ENCODE measurements around the gene RAB20. TPM values are rescaled to one million over a fixed set of nuclear protein-coding genes. Genes with fewer than 3 reads are reported as not detected.
"Not testable (repeated sequence)": the region's sequence is repeated elsewhere in the genome, so short reads cannot be mapped to it uniquely, and the experiment has no call there.

The RAB20 gene, protein sequence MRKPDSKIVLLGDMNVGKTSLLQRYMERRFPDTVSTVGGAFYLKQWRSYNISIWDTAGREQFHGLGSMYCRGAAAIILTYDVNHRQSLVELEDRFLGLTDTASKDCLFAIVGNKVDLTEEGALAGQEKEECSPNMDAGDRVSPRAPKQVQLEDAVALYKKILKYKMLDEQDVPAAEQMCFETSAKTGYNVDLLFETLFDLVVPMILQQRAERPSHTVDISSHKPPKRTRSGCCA
- 1.9 and 2.2 TPM in 2 replicates for polyA plus RNA-seq (2011; rRNA removed)
- 0.78 and 1.2 TPM in 2 replicates for polyA minus RNA-seq (2011; rRNA and poly(A)+ RNA removed)

DNA sequence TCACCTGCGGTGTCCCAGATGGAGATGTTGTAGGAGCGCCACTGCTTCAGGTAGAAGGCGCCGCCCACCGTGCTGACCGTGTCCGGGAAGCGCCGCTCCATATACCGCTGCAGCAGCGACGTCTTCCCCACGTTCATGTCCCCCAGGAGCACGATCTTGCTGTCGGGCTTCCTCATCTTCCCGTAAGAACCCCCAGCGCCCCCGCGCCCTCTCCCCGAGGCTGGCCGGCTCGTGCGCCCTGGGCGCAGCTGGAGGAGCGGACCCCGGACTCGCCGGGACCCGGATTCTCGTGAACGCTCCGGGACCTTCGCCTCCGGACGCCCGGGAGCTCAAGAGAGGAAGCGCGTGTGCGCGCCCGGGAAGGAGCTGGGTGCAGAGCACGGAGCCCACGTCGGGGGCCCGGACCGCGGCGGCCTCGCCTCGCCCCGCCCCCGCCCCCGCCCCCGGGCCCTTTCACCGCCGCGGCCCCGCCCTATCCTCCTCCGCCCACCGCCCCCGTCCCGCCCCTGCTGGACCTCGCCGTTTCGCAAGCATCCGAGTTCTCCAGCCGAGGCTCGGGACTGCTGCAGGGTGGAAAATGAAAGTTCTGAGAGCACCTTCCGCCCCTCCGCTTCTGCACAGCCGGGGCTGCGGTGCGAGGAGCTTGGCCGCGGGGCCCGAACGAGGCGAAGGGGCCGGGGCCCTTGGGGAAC is at the start of gene RAB20:
TSS of gene RAB20 (minus strand) at position 379 of the 692 bp plus-strand sequence. CDS start at position 176, 203 bp downstream.
- H3K27ac ChIP-seq (ENCODE audit: low read depth, low read length), result peak within 1 kb of the TSS; percentile 39
- peaks cover 11% of the 10 kb centered on the region for H3K27me3 ChIP-seq (ENCODE audit: control insufficient read depth, insufficient read depth, low read length)
- ChIA-PET POLR2A (interaction anchor here (0.5 to 0.9 kb wide), 2 partner anchors 50 to 266 kb away, joined by 6 to 9 read pairs; no protein-coding TSS in a partner anchor), CTCF (interaction anchor here (0.6 kb wide), 1 partner anchor 1350 kb away, joined by 3 read pairs; no protein-coding TSS in a partner anchor)
- TF ChIP-seq, protein P1, sequence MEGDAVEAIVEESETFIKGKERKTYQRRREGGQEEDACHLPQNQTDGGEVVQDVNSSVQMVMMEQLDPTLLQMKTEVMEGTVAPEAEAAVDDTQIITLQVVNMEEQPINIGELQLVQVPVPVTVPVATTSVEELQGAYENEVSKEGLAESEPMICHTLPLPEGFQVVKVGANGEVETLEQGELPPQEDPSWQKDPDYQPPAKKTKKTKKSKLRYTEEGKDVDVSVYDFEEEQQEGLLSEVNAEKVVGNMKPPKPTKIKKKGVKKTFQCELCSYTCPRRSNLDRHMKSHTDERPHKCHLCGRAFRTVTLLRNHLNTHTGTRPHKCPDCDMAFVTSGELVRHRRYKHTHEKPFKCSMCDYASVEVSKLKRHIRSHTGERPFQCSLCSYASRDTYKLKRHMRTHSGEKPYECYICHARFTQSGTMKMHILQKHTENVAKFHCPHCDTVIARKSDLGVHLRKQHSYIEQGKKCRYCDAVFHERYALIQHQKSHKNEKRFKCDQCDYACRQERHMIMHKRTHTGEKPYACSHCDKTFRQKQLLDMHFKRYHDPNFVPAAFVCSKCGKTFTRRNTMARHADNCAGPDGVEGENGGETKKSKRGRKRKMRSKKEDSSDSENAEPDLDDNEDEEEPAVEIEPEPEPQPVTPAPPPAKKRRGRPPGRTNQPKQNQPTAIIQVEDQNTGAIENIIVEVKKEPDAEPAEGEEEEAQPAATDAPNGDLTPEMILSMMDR (IDR thresholded peaks at IDR 0.05; ENCODE audit: low read depth, low read length), result no peak
- H3K4me3 ChIP-seq (ENCODE audit: low read depth, low read length), result peak within 1 kb of the TSS; percentile 77
- peaks cover 12% of the 10 kb centered on the region for H3K9me3 ChIP-seq (ENCODE audit: control insufficient read depth, insufficient read depth, low read length)
- DNase-seq (ENCODE audit: low read depth, low spot score), result peak; percentile 44

DNA sequence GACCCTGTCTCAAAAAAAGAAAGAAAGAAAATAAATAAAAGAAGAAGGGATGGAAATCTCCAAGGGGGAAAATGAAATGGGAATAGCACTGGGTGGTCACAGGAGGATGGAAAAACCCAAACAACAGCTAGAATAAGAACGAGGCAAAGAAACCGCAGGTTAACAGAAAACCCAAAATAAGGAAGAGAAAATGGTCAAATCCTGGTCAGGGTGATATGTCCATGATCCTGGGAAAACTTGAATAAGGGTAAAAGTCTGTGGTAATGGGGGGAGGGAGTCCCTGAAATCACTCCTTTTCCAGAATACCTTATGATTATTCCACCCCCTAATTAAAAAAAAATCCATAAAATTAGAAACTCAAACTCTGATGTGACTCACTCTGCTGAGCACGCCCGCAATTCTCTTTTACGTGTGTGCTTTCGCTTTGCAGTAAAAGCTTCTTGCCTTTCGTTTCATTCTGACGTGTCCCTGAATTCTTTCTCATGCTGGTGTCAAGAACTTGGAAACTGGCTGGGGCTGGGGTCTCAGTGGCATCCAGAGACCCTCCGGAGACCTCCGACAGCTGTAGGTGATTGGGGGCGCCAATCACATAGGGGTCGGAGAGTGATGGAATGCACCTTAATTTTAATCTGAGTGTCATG is 49.6 kb upstream of the RAB20 start:
- Histone ChIP-seq H3K27me3 (ENCODE audit: control insufficient read depth, insufficient read depth, low read length) (peaks cover 4% of the 10 kb centered on the region), H3K9me3 (ENCODE audit: control insufficient read depth, insufficient read depth, low read length) (peaks cover 5% of the 10 kb centered on the region), H3K4me3 (ENCODE audit: low read depth, low read length) (no peak overlapping the region), H3K27ac (ENCODE audit: low read depth, low read length) (no peak overlapping the region)
- CTCF ChIA-PET, result no interaction called here
- TF ChIP-seq, protein P1 (IDR thresholded peaks at IDR 0.05; ENCODE audit: low read depth, low read length), result no peak
- no peak for DNase-seq (ENCODE audit: low read depth, low spot score)
- POLR2A ChIA-PET, result no interaction called here

DNA sequence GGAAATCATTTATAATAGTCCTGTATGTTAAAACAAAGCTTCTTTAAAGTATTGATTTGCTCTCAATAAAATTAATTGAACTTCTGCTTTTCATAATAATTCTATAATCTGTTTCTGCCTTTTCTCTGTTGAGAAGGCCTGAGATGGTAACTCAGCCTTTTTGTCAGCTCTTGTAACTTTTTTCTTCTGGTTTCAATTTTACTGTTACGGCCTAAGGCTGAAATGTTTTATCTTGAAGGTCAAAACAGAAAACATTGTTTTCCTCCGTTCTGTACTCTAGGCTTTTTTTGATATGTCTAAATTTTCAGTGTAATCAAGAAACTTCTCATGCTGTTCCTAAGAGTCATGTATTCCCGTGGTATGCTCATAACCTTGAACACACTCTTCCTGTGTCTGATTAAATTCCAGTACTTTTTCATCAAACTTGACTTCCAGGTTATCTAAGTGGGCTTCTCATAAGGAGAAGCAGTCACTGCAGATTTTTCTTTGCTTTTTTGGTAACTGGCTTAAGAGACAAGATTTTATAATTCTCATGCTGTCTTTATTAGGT is 46.2 kb upstream of the RAB20 start:
- ChIA-PET CTCF (no interaction called here), POLR2A (no interaction called here)
- H3K27ac ChIP-seq (ENCODE audit: low read depth, low read length), result no peak overlapping the region
- H3K9me3 ChIP-seq (ENCODE audit: control insufficient read depth, insufficient read depth, low read length), result no peaks in the 10 kb centered on the region
- no peak for DNase-seq (ENCODE audit: low read depth, low spot score)
- TF ChIP-seq, protein P1 (IDR thresholded peaks at IDR 0.05; ENCODE audit: low read depth, low read length), result no peak
- peaks cover 4% of the 10 kb centered on the region for H3K27me3 ChIP-seq (ENCODE audit: control insufficient read depth, insufficient read depth, low read length)
- no peak overlapping the region for H3K4me3 ChIP-seq (ENCODE audit: low read depth, low read length)

DNA sequence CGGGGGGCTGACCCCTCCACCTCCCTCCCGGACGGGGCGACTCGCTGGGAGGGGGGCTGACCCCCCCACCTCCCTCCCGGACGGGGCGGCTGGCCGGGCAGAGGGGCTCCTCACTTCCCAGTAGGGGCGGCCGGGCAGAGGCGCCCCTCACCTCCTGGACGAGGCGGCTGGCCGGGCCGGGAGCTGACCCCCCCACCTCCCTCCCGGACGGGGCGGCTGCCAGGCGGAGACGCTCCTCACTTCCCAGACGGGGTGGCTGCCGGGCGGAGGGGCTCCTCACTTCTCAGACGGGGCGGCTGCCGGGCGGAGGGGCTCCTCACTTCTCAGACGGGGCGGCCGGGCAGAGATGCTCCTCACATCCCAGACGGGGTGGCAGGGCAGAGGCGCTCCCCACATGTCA is 44.8 kb upstream of the RAB20 start:
- H3K27ac ChIP-seq (ENCODE audit: low read depth, low read length); H3K27me3 ChIP-seq (ENCODE audit: control insufficient read depth, insufficient read depth, low read length); POLR2A ChIA-PET; H3K9me3 ChIP-seq (ENCODE audit: control insufficient read depth, insufficient read depth, low read length); H3K4me3 ChIP-seq (ENCODE audit: low read depth, low read length); DNase-seq (ENCODE audit: low read depth, low spot score); CTCF ChIA-PET: not testable (repeated sequence)

DNA sequence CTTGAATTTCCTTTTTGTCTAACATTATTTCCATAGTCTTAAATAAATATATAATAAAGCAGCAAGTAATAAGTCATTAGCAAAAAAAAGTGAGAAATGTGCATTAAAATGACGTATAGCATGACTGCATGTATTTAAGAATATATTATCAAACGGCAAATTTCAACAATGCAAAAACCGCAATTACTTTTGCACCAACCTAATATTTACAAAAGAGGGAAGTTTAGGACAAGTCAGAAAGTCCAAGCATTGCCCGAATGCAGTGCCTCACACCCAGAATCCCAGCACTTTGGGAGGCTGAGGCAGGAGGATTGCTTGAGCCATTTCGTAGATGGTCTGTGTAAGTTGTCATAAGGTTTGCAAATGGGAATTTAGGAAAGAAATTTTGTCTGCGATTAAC is 43.6 kb upstream of the RAB20 start:
- DNase-seq (ENCODE audit: low read depth, low spot score), result no peak
- ChIA-PET CTCF (no interaction called here), POLR2A (no interaction called here)
- no peak overlapping the region for H3K27ac ChIP-seq (ENCODE audit: low read depth, low read length)
- H3K27me3 ChIP-seq (ENCODE audit: control insufficient read depth, insufficient read depth, low read length), result peaks cover under 1% of the 10 kb centered on the region
- H3K9me3 ChIP-seq (ENCODE audit: control insufficient read depth, insufficient read depth, low read length), result no peaks in the 10 kb centered on the region
- TF ChIP-seq, protein P1 (IDR thresholded peaks at IDR 0.05; ENCODE audit: low read depth, low read length), result no peak
- no peak overlapping the region for H3K4me3 ChIP-seq (ENCODE audit: low read depth, low read length)
